Measurements from ENCODE around the gene PCNX4. TPM values are rescaled to one million over a fixed set of nuclear protein-coding genes. Genes with fewer than 3 reads are reported as not detected.

The PCNX4 gene
- total RNA-seq, 6 donors from 2014 or later: 35.0 to 75.1 (median 48.7) TPM

GRCh38 chr14:60199321-60199720, 107.6 kb downstream of the PCNX4 start:
- no peak for ATAC-seq (ENCODE audit: low FRiP score in 2 of 2)
- no peak for DNase-seq
- Histone ChIP-seq H3K9me3 (peaks cover 0 to 9% (median 5%) of the 10 kb centered on the region in 4 donors), H3K4me1 (no peaks in the 10 kb centered on the region), H3K36me3 (no peaks in the 10 kb centered on the region), H3K4me3 (no peak overlapping the region), H3K27me3 (no peaks in the 10 kb centered on the region), H3K27ac (no peak overlapping the region)
- TF ChIP-seq EP300 (IDR thresholded peaks at IDR 0.05): no peak
- TF ChIP-seq POLR2A (IDR thresholded peaks at IDR 0.05): no peak
- TF ChIP-seq POLR2AphosphoS5 (IDR thresholded peaks at IDR 0.05): no peak
- TF ChIP-seq CTCF (IDR thresholded peaks at IDR 0.05): no peak

- H3K27me3 ChIP-seq: no peaks in the 10 kb centered on the region
- DNase-seq (no peak), ATAC-seq (ENCODE audit: low FRiP score in 2 of 2) (no peak)
- 41 to 47% methylated on average over 8 of the region's 8 CpGs for WGBS, 2 donors
- H3K9me3 ChIP-seq: peaks cover 0 to 7% (median 5%) of the 10 kb centered on the region in 4 donors
- no peak for TF ChIP-seq POLR2AphosphoS5 (IDR thresholded peaks at IDR 0.05)
- TF ChIP-seq POLR2A (IDR thresholded peaks at IDR 0.05): no peak
- TF ChIP-seq EP300 (IDR thresholded peaks at IDR 0.05): no peak
- TF ChIP-seq CTCF (IDR thresholded peaks at IDR 0.05): no peak
- no peak overlapping the region for H3K27ac ChIP-seq
- H3K36me3 ChIP-seq: no peaks in the 10 kb centered on the region
- H3K4me1 ChIP-seq: no peaks in the 10 kb centered on the region
- no peak overlapping the region for H3K4me3 ChIP-seq
Measured at GRCh38 chr14:60204104-60204842, 112.5 kb downstream of the PCNX4 start.

- Histone ChIP-seq H3K27me3 (no peaks in the 10 kb centered on the region), H3K4me1 (no peaks in the 10 kb centered on the region), H3K9me3 (peaks cover 0 to under 1% (median 0%) of the 10 kb centered on the region in 4 donors), H3K27ac (no peak overlapping the region), H3K4me3 (no peak overlapping the region), H3K36me3 (no peaks in the 10 kb centered on the region)
- DNase-seq (no peak), ATAC-seq (ENCODE audit: low FRiP score in 2 of 2) (no peak)
- 76 to 77% methylated on average over 6 of the region's 6 CpGs for WGBS, 2 donors
- TF ChIP-seq POLR2A (IDR thresholded peaks at IDR 0.05) (no peak), CTCF (IDR thresholded peaks at IDR 0.05) (no peak), POLR2AphosphoS5 (IDR thresholded peaks at IDR 0.05) (no peak), EP300 (IDR thresholded peaks at IDR 0.05) (no peak)
Measured at GRCh38 chr14:60204843-60205774, 113.4 kb downstream of the PCNX4 start.

- no peak for ATAC-seq (ENCODE audit: low FRiP score in 2 of 2)
- no peaks in the 10 kb centered on the region for H3K4me1 ChIP-seq
- 83 to 89% methylated on average over 7 of the region's 7 CpGs for WGBS, 2 donors
Measured at GRCh38 chr14:60206249-60206670, 114.5 kb downstream of the PCNX4 start.

More at GRCh38 chr14:60206249-60206670, 114.5 kb downstream of the PCNX4 start:
- no peak overlapping the region for H3K4me3 ChIP-seq
- no peaks in the 10 kb centered on the region for H3K36me3 ChIP-seq
- no peaks in the 10 kb centered on the region for H3K9me3 ChIP-seq
- H3K27me3 ChIP-seq: no peaks in the 10 kb centered on the region
- TF ChIP-seq POLR2AphosphoS5 (IDR thresholded peaks at IDR 0.05) (no peak), POLR2A (IDR thresholded peaks at IDR 0.05) (no peak), EP300 (IDR thresholded peaks at IDR 0.05) (no peak), CTCF (IDR thresholded peaks at IDR 0.05) (no peak)
- H3K27ac ChIP-seq: no peak overlapping the region
- no peak for DNase-seq
